Measurements from ENCODE around the gene IGFLR1.

DNA sequence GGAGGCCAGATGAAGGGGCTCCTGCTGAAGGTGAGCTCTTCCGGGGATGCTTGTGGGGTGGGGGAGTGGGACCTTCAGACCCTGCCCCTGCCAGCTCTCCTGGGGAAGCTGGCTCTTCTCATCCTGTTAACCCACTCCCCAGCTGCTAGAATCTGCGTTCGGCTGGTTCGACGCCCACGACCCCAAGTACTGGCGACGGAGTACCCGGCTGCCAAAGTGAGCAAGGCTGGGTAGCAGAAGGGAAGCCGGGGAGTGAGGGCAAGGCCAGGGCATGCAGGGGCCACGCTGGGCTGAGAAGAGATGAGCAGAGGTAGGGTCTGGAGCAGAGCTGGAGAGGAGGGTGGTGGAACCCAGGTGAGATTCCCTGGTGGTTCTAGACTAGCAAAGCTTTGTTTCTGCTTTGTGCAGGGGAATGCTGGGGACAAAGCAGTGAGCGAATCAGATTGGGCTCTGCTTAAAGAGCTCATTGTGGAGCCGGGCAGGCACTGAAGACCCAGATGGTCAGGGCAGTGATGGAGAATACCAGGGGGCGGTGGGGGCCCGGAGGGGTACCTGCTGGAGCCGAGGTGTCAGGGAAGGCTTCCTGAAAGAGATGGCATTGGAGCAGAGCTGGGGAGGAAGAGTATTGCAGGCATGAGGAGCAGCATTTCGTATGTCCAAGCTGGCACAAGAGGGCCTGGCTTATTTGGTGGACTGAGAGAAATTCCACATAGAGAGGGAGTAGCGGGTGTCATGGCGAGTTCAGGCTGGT, 14.1 kb downstream of the IGFLR1 start:
- TF ChIP-seq, protein P1, sequence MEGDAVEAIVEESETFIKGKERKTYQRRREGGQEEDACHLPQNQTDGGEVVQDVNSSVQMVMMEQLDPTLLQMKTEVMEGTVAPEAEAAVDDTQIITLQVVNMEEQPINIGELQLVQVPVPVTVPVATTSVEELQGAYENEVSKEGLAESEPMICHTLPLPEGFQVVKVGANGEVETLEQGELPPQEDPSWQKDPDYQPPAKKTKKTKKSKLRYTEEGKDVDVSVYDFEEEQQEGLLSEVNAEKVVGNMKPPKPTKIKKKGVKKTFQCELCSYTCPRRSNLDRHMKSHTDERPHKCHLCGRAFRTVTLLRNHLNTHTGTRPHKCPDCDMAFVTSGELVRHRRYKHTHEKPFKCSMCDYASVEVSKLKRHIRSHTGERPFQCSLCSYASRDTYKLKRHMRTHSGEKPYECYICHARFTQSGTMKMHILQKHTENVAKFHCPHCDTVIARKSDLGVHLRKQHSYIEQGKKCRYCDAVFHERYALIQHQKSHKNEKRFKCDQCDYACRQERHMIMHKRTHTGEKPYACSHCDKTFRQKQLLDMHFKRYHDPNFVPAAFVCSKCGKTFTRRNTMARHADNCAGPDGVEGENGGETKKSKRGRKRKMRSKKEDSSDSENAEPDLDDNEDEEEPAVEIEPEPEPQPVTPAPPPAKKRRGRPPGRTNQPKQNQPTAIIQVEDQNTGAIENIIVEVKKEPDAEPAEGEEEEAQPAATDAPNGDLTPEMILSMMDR (conservative IDR thresholded peaks at IDR 0.05; ENCODE audit: low read depth, low read length), result no peak
- no peak for TF ChIP-seq EZH2 (IDR thresholded peaks at IDR 0.05; ENCODE audit: borderline replicate concordance, low read depth, low read length, poor library complexity, severe bottlenecking)
